GM18907 (cell line): ENCODE measurements around the gene SLX9.
"Not testable (repeated sequence)": the region's sequence is repeated elsewhere in the genome, so short reads cannot be mapped to it uniquely, and the experiment has no call there.

Experiments
- ATAC-seq: cut with Tn5 transposase; IDR thresholded peaks from one replicate; pipeline ENCODE4 v1.9.1; 2021; ENCODE audit warnings: mild to moderate bottlenecking, moderate library complexity; ENCODE audit not compliant: unreplicated experiment

SLX9 gene

GRCh38 chr21:45015469-45015860 lies 75.6 kb downstream of the SLX9 start:
- no peak for ATAC-seq

GRCh38 chr21:45016031-45016405 lies 76.2 kb downstream of the SLX9 start:
- no peak for ATAC-seq

GRCh38 chr21:45016406-45017038 lies 76.7 kb downstream of the SLX9 start:
- no peak for ATAC-seq

DNA sequence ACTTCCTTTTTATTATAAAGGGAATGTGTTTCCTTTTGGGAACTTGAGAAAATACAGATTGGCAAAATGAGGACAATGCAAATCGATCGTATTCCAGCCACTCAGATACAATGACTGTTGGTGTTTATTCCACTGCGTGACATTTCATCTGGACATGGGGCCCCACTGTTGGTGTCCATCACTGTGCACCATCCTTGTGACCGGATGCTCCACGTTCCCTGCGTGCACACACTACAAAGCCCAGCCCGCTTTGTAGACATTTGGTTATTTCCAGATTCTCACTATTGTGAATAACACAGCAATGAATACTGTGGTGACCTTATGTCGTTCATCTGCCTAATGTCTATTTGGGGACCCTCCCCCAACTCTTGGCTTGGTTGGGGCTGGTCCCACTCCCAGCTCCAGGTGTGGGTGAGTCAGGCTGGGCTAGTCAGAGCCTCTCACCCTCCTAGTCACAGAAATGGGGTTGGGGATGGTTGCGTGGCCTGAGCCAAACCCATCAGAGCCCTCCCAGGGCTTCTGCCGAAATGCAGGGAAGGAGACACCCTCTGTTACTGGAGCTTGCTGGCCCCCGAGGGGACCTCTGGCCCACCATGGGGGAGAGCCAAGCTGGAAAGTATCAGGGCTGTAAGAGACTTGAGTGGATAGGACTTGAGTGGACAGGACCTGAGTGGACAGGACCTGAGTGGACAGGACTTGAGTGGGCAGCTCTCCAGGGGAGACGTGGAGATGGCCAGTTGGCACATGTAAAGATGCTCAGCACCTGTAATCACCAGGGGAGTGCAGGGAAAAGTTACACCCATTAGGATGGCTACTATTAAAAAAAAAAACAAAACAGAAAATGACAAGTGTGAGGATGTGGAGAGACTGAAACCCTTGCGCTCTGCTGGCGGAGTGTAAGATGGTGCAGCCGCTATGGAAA lies 77.5 kb downstream of the SLX9 start:
- no peak for ATAC-seq

DNA sequence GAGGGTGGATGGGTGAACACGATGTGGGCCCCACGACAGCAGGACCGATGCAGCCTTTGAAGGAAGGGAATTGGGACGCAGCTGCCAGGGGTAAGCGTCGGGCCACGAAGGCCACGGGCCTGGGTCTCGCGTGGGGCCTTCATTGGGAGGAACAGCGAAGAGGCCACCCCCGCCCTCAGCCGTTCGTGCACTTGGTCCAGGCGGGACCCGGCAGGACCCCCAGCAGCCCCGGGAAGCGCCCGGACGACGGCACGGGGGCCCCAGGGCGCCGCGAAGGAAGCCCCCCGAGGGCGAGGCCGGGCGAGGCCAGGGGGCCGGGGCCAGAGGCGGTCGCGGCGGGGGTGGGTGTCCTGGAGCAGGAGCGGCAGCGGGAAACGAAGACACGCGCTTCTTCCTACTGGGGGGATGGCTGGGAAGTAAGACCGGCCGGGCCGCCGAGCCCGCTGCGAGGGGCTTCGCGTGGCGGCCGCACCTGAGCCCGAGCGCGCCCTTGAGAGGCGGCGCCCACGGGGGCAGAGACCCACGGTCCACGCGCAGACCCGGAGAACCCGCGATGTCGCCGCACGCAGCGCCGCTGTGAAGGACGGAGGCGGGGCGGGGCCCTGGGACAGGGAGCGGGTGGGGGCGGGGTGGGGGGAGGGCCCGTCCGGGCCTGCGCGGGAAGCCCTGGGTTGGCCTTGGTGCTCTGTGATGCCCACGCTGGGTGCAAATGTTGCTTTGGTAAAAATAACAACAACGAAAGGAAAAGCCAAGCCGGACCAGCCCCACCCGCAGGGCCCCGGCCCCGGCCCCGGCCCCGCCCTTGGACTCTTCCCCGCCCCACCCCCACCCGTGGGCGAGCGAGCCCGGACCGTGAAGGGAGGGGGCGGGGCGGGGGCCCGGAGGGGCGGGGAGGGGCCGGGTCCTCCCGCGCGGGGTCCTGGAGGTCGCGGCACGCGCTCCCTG lies 78.6 kb downstream of the SLX9 start:
- ATAC-seq, result no peak

GRCh38 chr21:45019076-45019886 lies 79.5 kb downstream of the SLX9 start:
- no peak for ATAC-seq

DNA sequence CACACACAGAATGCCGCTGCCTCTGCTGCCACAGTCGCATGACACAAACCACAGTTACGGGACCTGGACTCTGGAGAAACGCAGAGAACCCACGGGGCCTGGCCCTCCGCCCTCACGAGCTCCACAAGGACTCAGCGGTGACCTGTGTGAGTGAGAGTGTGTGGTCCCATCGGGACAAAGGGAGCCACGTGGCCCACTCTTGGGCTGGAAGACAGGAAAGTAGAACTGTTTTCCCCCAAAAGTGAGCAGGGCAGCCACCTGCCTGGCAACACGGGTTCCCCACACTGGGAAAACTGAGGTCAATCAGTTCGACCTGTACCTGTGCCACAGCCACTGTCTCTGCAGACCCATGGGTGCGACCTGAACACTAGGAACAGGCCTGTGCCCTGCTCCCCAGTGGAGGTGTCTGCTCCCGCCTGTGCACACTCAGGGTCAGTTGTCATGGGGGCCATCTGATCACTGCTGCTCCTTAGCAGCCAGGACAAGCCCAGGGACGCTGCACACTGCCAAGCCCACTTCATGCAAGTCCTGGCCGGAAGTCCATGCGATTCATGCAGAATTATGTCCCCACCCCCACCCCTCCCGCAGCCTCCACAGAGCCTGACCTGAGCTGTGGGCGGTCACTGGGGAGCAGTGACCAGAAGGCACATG lies 80.2 kb downstream of the SLX9 start:
- ATAC-seq, result no peak

GRCh38 chr21:45020629-45021427 lies 81.0 kb downstream of the SLX9 start:
- ATAC-seq, result no peak

- no peak for ATAC-seq
Measured at GRCh38 chr21:45021428-45022347, 81.9 kb downstream of the SLX9 start.

- ATAC-seq, result no peak
Measured at GRCh38 chr21:45022348-45022675, 82.5 kb downstream of the SLX9 start.

DNA sequence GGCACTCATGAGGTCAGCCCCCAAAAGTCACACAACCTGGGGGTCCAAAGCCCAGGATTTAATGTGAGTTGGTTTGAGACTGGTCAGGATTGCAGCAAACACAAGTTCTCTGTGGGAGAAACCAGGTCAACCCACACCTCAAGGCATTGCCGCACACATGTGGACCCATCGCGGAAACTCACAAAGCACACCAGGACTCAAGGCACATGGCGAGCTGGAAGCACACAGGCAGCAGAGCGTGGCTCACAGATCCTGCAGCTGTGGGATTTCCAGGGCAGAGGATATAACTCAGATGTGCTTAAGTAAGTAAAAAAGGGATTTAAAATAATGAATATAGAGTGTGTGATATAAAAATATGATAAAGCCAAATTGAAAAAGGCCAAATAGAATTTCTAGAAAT lies 82.9 kb downstream of the SLX9 start:
- ATAC-seq, result no peak

DNA sequence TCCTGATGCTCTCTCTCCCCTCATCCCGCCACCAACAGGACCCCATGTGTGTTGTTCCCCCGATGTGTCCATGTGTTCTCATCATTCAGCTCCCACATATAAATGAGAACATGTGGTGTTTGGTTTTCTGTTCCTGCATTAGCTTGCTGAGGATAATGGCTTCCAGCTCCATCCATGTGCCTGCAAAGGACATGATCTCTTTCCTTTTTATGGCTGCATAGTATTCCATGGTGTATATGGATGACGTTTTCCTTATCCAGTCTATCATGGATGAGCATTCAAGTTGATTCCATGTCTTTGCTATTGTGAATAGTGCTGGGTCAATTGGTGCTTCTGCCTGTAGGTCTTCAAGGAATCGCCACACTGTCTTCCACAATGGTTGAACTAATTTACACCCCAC lies 84.7 kb downstream of the SLX9 start:
- not testable (repeated sequence) for ATAC-seq

DNA sequence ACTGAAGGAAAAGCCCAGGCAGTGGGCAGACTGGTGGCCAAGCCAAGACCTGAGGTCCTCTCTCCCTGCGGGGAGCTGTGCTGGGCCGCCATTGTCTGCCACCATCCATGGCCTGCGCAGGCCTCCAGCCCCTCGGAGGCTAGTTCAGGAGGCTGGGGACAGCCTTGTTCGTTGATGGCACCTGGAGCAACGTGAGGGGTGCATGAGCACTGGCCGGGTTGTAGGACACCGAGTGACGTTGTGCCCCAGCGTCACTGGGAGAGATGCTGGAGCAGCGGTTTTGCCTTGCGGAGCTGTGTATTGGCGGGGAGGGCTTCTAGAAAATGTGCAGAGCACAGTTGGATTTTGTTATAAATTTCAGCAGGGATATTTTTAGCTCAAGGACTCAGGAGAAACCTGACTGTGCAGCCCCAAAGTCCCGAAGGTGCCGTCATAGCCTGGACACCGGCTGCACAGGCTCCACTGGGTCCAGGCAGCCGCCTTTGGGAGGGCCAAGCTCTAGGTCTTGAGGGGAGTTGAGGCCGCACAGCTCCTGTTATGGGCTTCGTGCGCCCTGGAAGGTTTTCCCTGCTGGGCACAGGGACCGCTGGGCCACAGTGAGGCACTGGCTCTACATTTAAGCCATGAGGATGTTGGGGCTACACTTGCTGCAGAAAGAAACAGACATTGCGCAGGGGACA lies 86.4 kb downstream of the SLX9 start:
- ATAC-seq, result no peak
